Thoracic aorta (tissue), 2 donors: ENCODE results near the gene SYDE2. TPM values are rescaled to one million over a fixed set of nuclear protein-coding genes. Genes with fewer than 3 reads are reported as not detected.

ENCODE experiments used
- ATAC-seq: fragments of 150-250 bp; one replicate; pipeline ENCODE4 v1.8.0; 2017; ENCODE audit warnings: low read depth; ENCODE audit not compliant: insufficient number of reproducible peaks, low FRiP score
- DNase-seq: peaks from one replicate; pipeline ENCODE4 v3.0.0-alpha.2; 2020; ENCODE audit warnings: low spot score
- H3K27ac ChIP-seq, 2 donors: fragments of 200-600 bp; sonication (generic); 1 replicate in 1 of 2; 2 replicates in 1 of 2; pipeline ENCODE4 v1.5.1; 2016; ENCODE audit warnings: mild to moderate bottlenecking in 2 of 2, moderate library complexity in 2 of 2
- H3K27me3 ChIP-seq: fragments of 200-600 bp; sonication (generic); replicated peaks from 2 replicates; pipeline ENCODE4 v1.6.0; 2016; ENCODE audit warnings: mild to moderate bottlenecking; ENCODE audit not compliant: insufficient read depth
- H3K36me3 ChIP-seq: fragments of 200-600 bp; sonication (generic); one replicate; pipeline ENCODE4 v1.5.1; 2016
- H3K4me1 ChIP-seq, 2 donors: fragments of 200-600 bp; sonication (generic); 1 replicate in 1 of 2; 2 replicates in 1 of 2; pipeline versions ENCODE4 v1.5.1 to v1.6.0; 2016; ENCODE audit warnings: low read depth in 2 of 2, mild to moderate bottlenecking in 1 of 2; ENCODE audit not compliant: control insufficient read depth in 1 of 2
- H3K4me3 ChIP-seq: fragments of 200-600 bp; sonication (generic); 2 replicates; pipeline ENCODE4 v1.5.1; 2016; ENCODE audit warnings: mild to moderate bottlenecking
- H3K9me3 ChIP-seq: fragments of 200-600 bp; sonication (generic); 2 replicates; pipeline ENCODE4 v1.5.1; 2016
- total RNA-seq, 2 donors: library from RNA; depleted of rRNA; stranded (reverse); fragments of >200 nt; gene quantifications; one replicate each; pipeline versions ENCODE4 v1.1.0 to v1.2.3, GENCODE V29; 2016
- TF ChIP-seq, protein P1 (sequence below): fragments of 200-600 bp; sonication (generic); IDR thresholded peaks from one replicate; pipeline ENCODE4 v1.5.1; 2019; ENCODE audit warnings: antibody characterized with exemption

Gene SYDE2
- total RNA-seq, 2 donors from 2014 or later = 13.4 to 17.0 TPM

DNA sequence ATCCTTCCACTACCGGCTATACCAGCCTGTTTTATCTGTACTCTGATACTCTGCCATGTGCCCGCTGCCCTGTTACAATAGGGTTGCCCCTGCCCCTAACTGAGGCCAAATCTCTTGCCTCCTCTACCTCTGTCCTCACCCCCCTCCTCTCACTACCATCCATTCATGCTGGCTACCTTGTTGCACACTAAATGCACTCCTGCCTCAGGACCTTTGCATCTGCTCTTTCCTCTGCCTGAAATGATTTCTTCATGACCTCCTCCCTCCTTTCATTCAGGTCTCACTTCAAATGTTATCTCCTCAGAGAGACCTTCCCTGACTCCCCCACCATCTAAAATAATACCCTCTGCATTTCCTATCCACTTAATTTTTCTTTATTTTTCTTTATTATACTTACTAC, 7.7 kb upstream of the SYDE2 start:
- no peak for ATAC-seq
- H3K4me1 ChIP-seq = peaks cover 0 to 1% of the 10 kb centered on the region in 2 donors
- TF ChIP-seq, protein P1, sequence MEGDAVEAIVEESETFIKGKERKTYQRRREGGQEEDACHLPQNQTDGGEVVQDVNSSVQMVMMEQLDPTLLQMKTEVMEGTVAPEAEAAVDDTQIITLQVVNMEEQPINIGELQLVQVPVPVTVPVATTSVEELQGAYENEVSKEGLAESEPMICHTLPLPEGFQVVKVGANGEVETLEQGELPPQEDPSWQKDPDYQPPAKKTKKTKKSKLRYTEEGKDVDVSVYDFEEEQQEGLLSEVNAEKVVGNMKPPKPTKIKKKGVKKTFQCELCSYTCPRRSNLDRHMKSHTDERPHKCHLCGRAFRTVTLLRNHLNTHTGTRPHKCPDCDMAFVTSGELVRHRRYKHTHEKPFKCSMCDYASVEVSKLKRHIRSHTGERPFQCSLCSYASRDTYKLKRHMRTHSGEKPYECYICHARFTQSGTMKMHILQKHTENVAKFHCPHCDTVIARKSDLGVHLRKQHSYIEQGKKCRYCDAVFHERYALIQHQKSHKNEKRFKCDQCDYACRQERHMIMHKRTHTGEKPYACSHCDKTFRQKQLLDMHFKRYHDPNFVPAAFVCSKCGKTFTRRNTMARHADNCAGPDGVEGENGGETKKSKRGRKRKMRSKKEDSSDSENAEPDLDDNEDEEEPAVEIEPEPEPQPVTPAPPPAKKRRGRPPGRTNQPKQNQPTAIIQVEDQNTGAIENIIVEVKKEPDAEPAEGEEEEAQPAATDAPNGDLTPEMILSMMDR = no peak

DNA sequence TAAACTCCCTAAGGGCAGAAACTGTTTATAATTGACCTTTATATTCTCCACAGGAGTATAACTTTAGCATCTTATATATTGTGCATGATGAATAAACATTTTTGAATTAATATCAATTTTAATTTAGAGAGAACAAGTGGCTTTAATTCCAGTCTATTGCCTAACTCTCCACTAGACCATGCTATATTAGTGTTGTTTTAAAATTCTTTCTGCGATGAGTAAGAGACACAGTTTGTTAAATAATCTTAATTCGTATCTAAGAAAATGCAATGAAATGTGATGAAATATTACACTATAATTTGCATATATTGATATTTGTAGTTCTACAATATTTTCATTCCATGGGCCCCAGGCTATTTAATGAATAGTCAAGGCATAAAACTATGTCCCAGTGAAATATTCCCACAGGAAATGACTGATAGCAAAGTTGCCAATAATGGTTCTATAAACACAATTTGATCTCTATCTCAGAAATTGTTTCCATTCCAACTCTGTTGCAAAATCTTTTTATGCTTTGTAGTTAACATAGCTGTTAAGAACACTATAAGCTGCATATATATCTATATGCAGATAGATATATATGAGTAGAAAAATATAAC, 2.9 kb upstream of the SYDE2 start:
- ATAC-seq (no peak), DNase-seq (no peak)
- H3K9me3 ChIP-seq = no peaks in the 10 kb centered on the region
- H3K4me3 ChIP-seq = no peak overlapping the region
- H3K36me3 ChIP-seq = no peaks in the 10 kb centered on the region
- TF ChIP-seq, protein P1 = no peak
- peaks cover 3% of the 10 kb centered on the region for H3K27me3 ChIP-seq
- H3K4me1 ChIP-seq = peaks cover 4 to 25% of the 10 kb centered on the region in 2 donors
- no peak overlapping the region for H3K27ac ChIP-seq

More for the DNA sequence above, 7.7 kb upstream of the SYDE2 start:
- DNase-seq = no peak
- no peaks in the 10 kb centered on the region for H3K9me3 ChIP-seq
- no peaks in the 10 kb centered on the region for H3K36me3 ChIP-seq
- H3K27ac ChIP-seq = no peak overlapping the region
- H3K27me3 ChIP-seq = no peaks in the 10 kb centered on the region
- H3K4me3 ChIP-seq = no peak overlapping the region

DNA sequence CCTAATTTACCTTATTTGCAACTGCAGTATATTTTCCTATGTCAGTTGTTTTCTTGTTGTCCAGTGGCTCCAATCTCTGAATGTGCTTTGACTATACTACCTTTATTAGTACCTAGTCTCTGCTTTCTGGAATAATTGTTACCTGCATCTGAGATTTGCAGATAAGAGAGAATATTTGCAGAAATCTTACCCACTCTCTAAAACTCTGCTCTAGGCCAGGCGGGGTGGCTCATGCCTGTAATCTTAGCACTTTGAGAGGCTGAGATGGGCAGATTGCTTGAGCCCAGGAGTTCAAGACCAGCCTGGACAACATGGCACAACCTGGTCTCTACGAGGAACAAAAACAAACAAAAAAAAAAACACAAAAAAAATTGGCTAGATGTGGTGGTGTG, 2.0 kb upstream of the SYDE2 start:
- peak overlapping the region; percentile 97 for H3K4me3 ChIP-seq
- no peaks in the 10 kb centered on the region for H3K36me3 ChIP-seq
- H3K27me3 ChIP-seq = peaks cover 3% of the 10 kb centered on the region
- H3K9me3 ChIP-seq = no peaks in the 10 kb centered on the region
- H3K4me1 ChIP-seq = peaks cover 4 to 33% of the 10 kb centered on the region in 2 donors
- no peak for DNase-seq
- TF ChIP-seq, protein P1 = no peak
- no peak overlapping the region for H3K27ac ChIP-seq
- no peak for ATAC-seq

DNA sequence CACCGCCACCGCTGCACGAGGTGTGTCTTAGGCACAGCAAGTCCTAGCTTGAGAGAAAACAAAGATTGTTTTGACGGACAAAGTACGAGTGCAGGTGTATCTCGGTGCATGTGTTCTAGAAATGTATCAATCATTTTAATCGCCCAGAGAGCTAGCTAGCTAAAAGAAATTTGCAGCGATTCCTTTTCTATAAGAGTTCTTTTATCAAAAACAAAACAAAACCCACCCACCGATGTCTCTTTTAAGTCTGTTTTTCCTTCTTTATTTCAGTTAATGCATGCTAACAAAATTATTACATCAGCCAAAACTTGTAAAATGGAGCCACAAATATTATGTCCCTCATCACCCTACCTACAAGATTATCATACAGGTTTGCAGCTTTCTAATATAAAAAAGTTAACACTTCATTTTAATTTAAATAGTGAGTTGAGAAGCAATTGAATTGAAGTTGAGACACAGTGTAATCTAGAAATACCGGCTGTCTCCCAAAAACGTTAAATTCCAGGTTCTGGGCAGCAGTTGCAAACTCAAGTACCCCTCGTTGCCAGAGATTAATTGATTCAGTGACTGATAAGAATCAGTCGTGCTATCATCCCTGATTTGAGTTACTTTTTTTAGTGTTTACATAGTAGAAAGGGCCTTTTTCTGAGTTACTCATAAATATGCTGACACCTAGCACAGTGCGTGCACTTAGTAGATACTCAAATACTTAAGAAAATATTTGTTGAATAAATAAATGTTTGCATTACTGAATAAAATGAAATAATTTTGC, 1.5 kb upstream of the SYDE2 start:
- H3K27me3 ChIP-seq = peaks cover 3% of the 10 kb centered on the region
- H3K4me1 ChIP-seq = peaks cover 4 to 36% of the 10 kb centered on the region in 2 donors
- no peaks in the 10 kb centered on the region for H3K36me3 ChIP-seq
- DNase-seq (no peak), ATAC-seq (no peak)
- TF ChIP-seq, protein P1 = no peak
- no peaks in the 10 kb centered on the region for H3K9me3 ChIP-seq
- H3K27ac ChIP-seq = peak overlapping the region; percentile 96 to 97
- peak overlapping the region; percentile 97 for H3K4me3 ChIP-seq

DNA sequence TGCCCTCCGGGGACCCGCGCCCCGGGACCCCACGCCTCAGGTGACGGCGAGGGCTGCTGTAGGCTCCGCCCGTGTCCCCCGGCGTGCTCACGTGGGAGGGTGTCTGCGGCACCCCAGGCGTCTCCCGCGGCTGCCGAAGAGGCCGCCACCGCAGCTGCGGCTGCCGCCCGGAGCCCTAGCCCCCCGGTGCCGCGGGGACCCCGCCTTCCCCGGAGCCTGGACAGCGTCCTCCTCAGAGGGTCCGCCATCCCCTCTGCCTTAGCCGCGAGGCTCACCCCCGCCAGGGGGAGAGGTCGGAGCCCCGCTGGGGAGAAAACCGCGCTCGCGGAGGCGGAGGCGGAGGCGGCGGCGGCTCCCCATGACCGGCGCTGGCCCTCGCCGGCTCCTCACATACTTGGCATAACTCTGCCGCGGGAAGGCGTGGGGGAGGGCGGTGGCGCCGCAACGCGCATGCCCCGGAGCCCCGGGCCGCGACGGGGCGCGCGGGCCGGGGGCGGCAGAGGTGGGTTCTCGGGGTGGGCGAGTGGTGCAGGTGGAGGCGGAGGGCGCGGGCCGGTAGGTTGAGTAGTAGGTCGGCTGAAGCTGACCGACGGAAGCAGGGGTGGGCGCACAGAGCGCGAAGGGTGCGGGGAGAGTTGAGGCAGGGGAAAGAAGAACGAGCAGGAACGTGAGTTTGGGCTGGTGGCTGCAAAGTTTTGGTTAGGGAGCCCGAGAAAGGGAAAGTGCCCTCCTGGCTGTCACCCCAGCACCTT, 700 bp upstream of the SYDE2 start:
- H3K4me1 ChIP-seq = peaks cover 9 to 43% of the 10 kb centered on the region in 2 donors
- peak overlapping the region; percentile 97 for H3K4me3 ChIP-seq
- peak overlapping the region; percentile 96 to 97 for H3K27ac ChIP-seq
- no peaks in the 10 kb centered on the region for H3K36me3 ChIP-seq
- TF ChIP-seq, protein P1 = no peak
- DNase-seq (no peak), ATAC-seq (peak; percentile 41)
- H3K27me3 ChIP-seq = peaks cover 3% of the 10 kb centered on the region
- H3K9me3 ChIP-seq = no peaks in the 10 kb centered on the region
